Stimulated activated CD4-positive, alpha-beta T cell treated with anti-CD3 and anti-CD28 coated beads, TNF-alpha, amount 100 ng/mL, for 24 hours (primary cell): ENCODE measurements around the gene FUCA1.
"Not testable (repeated sequence)": the region's sequence is repeated elsewhere in the genome, so short reads cannot be mapped to it uniquely, and the experiment has no call there.

ENCODE experiments used
- DNase-seq, 3 experiments: peaks; one replicate each; pipeline ENCODE4 v3.0.0-alpha.2; 2020; ENCODE audit warnings: low read depth in 3 of 3

Gene FUCA1

DNA sequence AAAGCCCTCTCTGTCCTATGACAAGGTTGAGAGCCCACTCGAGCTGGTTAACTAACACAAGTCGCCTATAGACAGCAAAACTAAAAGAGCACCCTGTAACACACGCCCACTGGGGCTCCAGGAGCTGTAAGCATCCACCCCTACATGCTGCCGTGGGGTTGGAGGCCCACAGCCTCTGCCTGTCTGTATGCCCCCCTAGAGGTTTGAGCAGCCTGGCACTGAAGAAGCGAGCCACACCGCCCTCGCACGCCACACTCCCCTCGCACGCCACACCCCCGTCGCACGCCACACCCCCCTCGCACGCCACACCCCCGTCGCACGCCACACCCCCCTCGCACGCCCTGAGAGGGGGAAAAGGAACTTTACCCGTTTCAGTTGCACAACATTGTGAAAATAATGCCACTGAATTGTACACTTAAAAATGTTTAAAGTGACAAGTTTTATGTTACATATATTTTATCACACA is 29.7 kb downstream of the FUCA1 start:
- peak; percentile 54 to 72 (median 55) for DNase-seq

DNA sequence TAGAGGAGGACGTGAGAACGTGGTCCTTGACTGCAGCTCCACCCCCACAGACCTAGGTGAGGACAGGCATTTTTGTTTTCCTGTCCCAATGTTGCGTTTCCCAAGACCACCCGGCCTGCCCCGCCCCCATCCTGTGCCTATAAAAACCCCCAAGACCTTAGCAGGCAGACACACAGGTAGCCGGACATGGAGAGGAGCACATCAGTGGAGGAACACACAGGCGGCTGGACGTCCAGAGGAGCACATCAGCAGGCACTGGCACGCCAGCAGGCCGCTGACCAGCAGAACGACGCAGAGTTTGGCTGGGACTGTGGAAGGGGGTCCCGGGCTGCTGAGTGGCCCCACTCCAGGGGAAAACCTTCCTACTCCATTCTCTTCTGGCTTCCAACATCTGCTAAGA is 30.2 kb downstream of the FUCA1 start:
- DNase-seq = no peak

DNA sequence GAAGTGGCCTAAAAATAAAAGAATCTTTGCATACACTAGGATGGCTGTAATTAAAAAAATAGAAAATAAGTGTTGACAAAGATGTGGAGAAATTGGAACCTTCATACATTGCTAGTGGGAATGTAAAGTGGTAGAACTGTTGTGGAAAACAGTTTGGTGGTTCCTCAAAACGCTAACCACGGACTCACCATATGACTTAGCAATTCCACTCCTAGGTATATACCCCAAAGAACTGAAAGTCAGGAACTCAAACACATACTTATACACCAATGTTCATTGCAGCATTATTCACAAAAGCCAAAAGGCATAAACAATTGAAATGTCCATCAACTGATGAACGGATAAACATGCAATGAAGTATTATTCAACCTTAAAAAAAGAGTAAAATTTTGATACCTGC is 32.1 kb downstream of the FUCA1 start:
- DNase-seq = no peak

DNA sequence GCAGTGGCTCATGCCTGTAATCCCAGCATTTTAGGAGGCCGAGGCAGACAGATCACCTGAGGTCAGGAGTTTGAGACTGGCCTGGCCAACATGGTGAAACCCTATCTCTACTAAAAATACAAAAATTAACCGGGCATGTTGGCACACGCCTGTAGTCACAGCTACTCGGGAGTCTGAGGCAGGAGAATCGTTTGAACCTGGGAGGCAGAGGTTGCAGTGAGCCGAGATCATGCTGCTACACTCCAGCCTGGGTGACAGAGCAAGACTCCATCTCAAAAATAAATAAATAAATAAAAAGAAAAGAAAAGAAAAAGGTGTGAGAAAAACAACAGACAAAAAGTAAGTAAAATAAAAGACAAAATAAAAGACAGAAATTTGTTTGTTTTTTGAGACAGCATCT is 33.9 kb downstream of the FUCA1 start:
- DNase-seq = not testable (repeated sequence)

DNA sequence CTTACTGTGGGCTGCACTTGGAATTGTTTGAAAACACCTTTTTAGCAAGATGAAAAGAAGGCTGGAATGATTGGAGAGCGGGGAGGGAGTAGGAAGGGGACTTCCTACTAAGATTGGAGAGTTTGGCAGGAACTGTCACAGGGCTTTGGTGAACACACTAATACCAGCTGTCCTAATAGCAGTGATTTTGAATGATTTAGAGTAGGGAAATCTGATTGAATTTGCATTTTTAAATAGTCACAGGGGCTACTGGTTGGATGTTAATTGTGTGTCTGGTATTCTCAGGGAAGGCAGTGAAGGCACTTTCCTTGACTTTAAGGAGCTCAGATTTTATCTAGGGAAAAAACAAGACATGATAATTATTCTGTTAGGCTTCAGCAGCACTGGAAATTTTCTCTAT is 40.4 kb downstream of the FUCA1 start:
- no peak for DNase-seq

DNA sequence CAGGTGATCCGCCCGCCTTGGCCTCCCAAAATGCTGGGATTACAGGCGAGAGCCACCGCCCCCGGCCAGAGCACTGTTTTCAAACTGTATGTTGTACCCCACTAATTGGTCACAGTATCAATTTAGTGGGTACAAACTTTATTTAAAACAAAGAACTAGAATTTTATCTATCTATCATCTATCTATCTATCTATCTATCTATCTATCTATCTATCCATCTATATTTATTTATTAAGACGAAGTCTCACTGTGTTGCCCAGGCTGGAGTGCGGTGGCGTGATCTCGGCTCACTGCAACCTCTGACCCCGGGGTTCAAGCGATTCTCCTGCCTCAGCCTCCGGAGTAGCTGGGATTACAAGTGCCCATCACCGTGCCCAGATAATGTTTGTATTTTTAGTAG is 41.5 kb downstream of the FUCA1 start:
- DNase-seq = not testable (repeated sequence)

DNA sequence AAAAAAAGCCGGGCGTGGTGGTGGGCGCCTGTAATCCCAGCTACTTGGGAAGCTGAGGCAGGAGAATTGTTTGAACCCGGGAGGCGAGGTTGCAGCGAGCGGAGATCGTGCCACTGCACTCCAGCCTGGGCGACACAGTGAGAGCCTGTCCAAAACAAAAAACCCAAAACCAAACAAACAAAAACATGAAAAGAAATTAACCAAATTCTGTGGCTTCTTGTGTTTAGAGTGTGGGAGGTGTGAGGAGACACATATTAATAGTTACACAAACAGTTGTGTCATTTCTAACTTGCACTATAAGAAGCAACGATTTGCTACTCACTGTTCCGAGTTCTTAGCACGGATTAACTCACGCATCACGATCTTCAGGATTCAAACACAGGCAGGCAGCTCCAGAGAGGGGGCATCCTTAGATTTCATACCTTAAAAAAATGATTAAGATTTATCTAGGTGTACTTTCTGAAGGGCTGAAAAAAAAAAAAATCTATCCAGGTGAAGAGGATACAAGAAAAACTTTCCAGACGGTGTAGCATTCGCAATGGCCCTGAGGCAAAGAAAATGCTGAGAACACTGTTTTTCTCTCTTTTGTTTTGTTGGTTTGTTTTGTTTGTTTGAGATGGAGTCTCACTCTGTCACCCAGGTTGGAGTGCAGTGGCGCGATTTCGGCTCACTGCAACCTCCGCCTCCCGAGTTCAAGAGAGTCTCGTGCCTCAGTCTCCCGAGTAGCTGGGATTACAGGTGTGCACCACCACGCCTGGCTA is 42.1 kb downstream of the FUCA1 start:
- no peak for DNase-seq

DNA sequence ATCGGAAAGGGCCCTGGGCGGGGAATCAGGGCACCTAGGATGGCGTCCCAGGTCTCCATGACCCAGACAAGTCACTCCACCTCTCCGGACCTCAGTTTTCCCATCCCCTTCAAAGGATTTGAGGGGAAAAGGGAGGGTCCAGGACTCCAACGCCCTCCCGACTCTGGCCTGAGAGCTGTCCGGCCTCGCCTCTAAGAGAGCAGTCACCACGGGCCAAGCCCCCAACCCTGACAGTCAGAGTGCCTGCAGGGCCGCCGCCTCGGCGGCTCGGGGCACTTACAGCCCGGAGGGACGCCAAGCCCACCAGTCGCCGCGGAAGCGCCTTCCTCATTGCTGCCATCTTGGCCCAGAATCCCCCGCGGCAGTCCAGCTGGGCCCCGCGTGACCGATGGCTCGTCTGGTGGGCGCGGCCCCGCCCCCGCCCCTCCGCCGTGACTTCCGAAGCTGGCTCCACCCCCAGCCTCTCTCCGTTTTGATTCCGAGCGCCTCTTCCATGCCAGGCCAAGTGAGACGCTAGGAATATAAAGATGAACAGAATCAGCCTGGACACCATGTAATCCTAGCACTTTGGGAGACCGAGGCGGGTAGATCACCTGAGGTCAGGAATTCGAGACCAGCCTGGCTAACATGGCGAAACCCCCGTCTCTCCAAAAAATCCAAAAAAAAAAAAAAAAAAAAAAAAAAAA is 42.9 kb downstream of the FUCA1 start, which contains the start of gene HMGCL:
Gene HMGCL (minus strand): TSS at position 354 of the 686 bp plus-strand sequence. CDS start 14 bp downstream, at position 340.
- DNase-seq = peak; percentile 77 to 89 (median 80)

DNA sequence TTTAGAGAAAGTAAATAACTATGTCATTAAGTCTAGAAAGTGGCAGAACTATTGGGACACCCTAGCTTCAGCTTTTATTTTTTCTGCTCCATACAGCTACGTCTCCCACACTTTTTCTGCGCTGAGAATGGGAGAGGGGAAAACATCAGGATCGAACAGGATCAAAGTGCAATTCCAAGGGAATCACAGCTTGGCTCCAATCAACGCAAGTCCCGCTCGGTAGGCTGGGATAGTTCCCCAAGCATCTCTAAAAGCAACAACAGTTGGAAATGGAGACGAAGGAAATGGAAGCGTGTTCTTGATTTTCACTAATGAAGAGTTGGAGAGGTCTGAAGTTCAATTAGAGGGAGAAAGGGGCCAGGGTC is 43.4 kb downstream of the FUCA1 start:
- no peak for DNase-seq

DNA sequence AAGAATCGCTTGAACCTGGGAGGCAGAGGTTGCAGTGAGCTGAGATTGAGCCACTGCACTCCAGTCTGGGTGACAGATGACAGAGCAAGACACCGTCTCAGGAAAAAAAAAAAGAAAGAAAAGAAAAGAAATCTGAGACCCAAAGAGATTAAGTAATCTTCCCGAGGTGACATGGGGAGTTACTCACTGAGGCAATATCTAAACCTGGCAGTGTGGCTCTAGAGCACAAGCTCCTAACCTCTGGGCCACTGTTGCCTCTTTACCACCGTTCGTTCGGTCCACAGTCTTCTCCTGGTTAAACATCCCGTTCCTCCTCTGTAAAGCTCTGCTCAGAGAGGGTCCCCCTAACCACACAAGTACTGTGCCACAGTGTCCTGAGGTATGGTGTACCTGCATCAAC is 44.3 kb downstream of the FUCA1 start:
- DNase-seq = no peak

DNA sequence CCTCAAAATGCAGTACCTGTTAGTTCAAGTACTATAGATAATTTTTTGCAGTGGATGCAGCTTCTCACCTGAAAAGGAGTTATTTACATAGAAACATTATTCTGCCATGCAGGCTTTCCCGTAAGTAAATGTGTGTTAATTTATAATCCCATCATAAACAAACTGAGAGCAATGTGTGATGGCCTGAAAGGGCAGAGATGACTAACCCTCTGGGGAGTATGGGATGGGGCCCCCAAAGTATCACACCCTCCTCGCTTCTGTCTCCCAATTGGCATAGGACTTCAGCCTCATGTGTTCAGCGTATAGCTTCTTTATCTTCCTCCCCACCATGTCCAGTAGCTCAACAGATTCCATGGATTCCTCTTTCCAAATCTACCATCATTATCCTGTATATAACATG is 50.5 kb downstream of the FUCA1 start:
- no peak for DNase-seq

DNA sequence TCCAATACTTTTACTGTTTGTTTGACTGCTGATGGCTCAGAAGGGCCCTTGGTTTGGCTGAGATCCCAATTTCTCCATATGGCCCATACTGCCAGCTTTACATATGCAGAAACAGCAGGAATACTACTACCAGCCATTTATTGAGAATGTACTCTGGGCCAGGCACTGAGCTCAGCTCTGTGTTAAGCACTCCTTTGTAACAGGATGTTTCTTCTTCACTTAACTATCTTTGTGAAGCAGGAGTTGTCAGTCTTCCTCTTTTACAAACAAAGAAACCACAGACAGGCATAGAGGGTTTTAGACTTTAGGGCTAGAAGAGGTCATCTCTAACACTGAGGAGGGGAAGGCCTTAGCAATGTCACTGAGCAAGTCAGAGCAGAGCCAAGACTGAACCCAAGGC is 51.2 kb downstream of the FUCA1 start:
- no peak for DNase-seq

DNA sequence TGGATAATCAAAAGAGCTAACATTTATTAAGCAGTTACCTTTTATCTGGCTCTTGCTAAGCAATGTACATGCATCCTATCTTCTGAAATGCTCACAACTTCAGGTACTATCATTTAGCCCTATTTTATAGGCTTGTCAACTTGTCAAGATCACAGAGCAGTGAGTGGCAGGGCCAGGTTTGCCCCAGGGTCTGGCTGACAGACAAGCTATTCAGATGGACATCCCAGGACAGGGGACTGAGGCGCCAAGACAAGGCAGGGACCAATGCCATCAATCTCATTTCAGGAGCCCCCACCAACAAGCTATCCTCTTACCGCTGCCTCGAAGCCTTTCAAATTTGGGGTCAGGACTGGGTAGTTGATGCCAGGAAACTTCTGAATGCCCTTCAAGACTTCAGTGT is 51.7 kb downstream of the FUCA1 start:
- DNase-seq = no peak

DNA sequence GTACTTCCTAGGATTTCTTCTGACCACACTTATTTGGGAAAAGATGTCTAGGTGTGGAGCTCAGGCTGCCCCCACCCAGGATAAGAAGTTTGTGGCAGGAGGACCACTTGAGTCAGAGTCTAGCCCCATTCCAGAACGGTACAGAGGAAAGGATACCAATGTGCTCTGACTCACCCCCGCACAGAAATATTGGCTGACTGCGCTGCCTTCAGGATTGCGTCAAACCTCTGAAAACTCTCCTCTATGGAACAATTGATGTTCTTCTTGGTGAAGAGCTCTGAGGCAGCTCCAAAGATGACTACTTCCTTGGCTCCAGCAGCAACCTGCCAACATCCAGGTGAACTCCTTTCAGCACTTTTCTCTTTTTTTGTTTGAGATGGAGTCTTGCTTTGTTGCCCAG is 54.1 kb downstream of the FUCA1 start:
- no peak for DNase-seq

DNA sequence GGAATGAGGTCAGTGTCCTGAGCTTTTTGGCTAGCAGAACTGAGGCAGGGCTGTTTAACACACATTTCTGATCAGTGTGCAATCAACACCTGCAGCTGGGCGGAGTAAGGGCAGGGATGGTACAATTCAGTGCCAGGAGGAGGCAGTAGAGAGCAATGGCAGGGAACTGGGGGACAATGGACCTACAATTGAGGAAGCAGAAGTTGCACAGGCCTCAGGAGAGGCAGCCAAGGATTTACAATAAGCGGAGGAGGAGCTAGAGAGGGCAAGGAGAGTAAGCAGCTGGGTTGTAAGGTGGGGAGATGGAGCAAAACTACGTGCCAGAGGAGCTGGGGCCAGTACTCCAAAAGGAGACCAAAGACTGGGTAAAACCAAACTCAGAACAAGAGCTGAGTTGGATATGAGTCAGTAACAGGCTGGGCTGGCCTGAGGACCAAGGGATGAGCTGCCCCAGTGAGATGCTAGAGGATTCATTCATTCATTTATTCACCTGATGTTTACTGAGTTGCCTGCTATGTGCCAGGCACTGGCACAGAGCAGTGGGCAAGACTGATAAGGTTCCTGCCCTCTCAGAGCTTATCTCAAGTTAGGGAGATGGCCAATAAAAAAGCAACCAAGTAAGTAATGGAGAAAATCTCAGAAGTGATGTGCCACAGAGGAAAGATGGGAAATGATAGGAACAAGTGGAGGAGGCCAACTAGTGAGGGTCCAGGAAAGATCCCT is 57.1 kb downstream of the FUCA1 start:
- peak in 1 of 3 experiments; percentile 46 for DNase-seq

DNA sequence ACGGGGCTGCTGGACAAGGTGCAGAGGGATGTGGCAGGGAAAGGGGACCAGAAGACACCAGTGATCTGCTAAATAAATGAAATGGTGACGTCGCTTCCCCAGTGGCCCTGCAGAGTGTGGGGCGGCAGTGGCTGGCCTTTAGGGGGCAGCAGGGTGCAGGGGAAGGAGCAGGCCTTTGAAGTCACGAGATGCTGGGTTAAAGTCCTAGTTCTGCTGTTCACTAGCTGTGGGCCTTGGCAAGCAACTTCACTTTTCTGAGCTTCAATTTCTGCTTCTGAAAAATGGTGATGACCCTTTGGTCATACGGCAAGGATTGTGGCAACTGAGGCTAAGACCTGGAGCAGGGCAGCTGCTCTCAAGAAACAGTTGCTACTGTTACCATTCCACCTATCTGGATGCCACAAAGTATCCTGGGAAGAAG is 58.3 kb downstream of the FUCA1 start:
- peak; percentile 66 to 74 (median 71) for DNase-seq

DNA sequence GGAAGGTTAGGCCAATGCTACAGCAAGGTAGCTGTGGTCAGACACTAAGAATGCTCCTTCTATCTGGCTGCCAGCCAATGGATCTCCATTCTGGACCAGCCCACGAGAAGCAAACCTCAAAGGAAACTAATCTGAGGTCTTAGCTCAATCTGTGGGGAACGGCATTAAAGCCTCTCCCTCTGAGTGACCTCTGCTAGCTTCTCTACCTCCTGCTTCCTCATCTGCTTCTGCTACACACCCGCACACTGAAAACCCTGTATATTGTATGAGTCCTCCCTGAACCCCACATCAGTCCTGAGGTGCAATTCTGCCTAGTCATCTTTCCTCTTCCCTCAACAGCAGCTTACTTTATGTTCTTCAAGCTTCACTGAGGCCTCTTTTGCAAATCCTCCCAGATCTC is 60.6 kb downstream of the FUCA1 start:
- no peak for DNase-seq

DNA sequence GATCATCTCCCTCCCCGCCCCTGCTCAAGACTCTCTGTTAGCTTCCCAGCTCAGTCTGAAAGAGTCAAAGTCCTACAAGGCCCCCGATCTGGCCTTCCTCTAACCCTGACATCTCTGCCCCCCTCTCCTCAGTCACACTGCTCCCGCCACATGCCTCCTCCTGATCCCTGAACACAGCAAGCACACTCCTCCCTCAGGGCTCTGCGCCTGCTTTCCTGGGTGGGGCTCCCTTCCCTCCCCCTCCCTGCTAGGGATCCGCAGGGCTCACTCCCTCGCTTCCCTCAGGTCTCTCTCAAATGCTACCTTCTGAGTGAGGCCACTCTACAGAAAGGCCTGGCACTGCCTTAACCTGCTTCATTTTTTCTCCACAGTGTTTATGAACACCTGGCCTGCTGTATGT is 61.8 kb downstream of the FUCA1 start:
- DNase-seq = no peak

DNA sequence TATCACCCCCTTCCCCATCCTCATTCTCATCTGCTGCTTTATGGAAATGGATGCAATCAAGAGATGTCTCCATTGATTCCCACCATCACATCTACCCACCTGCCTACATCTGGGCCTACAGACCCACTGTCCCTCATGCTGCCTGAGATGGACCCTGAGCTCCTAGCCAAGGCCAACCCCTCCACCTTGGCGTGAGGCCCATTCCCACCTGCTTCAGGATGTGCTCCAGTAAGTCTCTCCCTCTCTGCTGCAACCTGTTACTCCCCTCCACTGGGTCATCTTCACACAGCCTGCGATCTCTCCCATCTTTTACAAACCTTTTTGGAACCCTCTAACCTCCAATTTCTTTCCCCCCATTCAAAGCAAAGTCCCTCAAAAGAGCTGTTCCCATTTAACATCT is 63.1 kb downstream of the FUCA1 start:
- DNase-seq = no peak

DNA sequence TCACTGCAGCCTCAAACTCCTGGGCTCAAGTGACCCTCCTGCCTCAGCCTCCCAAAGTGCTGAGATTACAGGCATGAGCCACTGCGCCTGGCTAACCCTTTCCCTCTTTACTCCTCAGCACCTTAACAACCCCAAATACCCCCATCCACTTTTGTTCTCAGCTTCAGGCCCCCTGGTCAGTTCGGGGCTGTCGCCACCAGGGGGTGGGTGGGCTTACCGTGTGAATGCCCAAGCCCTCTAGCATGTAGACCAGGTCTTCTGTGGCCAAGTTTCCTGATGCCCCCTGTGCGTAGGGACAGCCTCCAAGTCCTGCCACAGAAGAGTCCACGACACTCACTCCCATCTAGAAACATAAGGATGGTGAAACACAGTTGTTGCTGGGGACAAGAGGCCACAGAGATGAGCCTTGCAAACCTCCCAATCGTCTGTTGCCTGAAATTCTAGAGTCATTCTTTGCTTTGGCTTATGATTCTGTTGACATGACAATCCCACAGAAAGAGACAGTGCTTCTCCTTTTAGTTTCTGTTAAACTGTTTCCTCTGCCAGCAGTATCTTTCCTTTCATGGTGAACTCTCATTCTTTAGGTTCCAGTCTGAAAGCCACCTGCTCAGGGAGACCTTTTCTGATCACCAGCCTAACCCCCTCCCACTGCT is 63.8 kb downstream of the FUCA1 start:
- DNase-seq = no peak

DNA sequence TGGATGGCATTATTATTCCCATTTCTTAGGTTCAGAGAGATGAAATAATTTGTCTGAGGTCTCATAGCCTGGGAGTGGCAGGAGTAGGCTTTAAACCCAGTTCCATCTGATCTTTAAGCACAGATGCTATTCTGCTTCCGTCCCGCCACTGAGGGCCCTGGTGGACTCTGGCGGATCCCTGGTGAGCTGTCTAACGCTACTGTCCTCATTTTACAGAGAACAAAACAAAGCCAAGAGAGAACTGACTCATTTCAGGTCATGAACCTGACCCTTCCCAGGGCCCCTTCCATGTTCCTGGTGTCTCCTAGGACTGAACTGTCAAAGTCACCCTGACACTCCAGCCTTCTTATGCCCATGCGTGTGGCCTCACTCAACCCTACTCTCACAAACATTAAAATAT is 64.4 kb downstream of the FUCA1 start:
- DNase-seq = no peak

DNA sequence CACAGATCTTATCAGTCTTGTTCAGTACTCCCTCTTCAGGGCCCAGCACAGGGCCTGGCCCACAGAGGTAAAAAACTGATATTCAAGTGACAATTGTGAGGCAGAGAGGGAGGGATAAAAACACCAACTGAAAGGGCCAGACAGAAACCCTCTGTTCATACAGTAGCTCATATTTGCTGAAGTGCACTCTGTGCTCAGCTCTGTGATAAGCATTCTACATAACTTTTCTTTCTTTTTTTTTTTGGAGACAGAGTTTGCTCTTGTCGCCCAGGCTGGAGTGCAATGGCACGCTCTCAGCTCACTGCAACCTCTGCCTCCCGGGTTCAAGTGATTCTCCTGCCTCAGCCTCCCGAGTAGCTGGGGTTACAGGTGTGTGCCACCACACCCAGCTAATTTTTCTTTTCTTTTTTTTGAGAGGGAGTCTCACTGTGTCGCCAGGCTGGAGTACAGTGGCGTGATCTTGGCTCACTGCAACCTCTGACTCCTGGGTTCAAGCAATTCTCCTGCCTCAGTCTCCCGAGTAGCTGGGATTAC is 65.2 kb downstream of the FUCA1 start:
- not testable (repeated sequence) for DNase-seq
